Smooth muscle cell (in vitro differentiated cells): Measurements from ENCODE around the gene ABCA5. TPM values are rescaled to one million over a fixed set of nuclear protein-coding genes. Genes with fewer than 3 reads are reported as not detected.

Source experiments
- DNase-seq: peaks from one replicate; lab custom pipeline; 2025; ENCODE audit not compliant: unreplicated experiment; lab: John Stamatoyannopoulos, UW
- H2AFZ ChIP-seq: fragments of 200-600 bp; sonication (generic); 2 replicates; pipeline ENCODE4 v1.6.0; 2016; ENCODE audit warnings: antibody characterized with exemption, low read depth, mild to moderate bottlenecking
- H3F3A ChIP-seq: fragments of 200-600 bp; sonication (generic); 2 replicates; pipeline ENCODE4 v1.6.0; 2017; ENCODE audit warnings: antibody characterized with exemption, low read depth
- H3K27ac ChIP-seq: fragments of 200-600 bp; sonication (generic); 2 replicates; pipeline ENCODE4 v1.5.1; 2016; ENCODE audit warnings: low read depth, mild to moderate bottlenecking
- H3K27me3 ChIP-seq: fragments of 200-600 bp; sonication (generic); 2 replicates; pipeline ENCODE4 v1.6.1; 2016; ENCODE audit warnings: low read depth, mild to moderate bottlenecking
- H3K36me3 ChIP-seq: fragments of 200-600 bp; sonication (generic); 2 replicates; pipeline ENCODE4 v1.5.1; 2016; ENCODE audit warnings: low read depth
- H3K4me1 ChIP-seq: fragments of 200-600 bp; sonication (generic); 2 replicates; pipeline ENCODE4 v1.5.1; 2016; ENCODE audit warnings: low read depth
- H3K4me2 ChIP-seq: fragments of 200-600 bp; sonication (generic); 2 replicates; pipeline ENCODE4 v1.6.0; 2016; ENCODE audit warnings: mild to moderate bottlenecking
- H3K4me3 ChIP-seq: fragments of 200-600 bp; sonication (generic); 2 replicates; pipeline ENCODE4 v1.5.1; 2016; ENCODE audit warnings: mild to moderate bottlenecking
- H3K79me2 ChIP-seq: fragments of 200-600 bp; sonication (generic); 2 replicates; pipeline ENCODE4 v1.6.0; 2016; ENCODE audit warnings: low read depth, mild to moderate bottlenecking
- H3K9ac ChIP-seq: fragments of 200-600 bp; sonication (generic); 2 replicates; pipeline ENCODE4 v1.6.0; 2016; ENCODE audit warnings: low read depth
- H3K9me3 ChIP-seq: fragments of 200-600 bp; sonication (generic); replicated peaks from 2 replicates; pipeline ENCODE4 v1.5.1; 2016; ENCODE audit warnings: low read depth
- H4K20me1 ChIP-seq: fragments of 200-600 bp; sonication (generic); 2 replicates; pipeline ENCODE4 v1.6.0; 2016; ENCODE audit warnings: low read depth
- CTCF ChIP-seq: fragments of 200-600 bp; sonication (generic); IDR thresholded peaks from 2 replicates; pipeline ENCODE4 v1.5.1; 2017; ENCODE audit warnings: borderline replicate concordance, mild to moderate bottlenecking, antibody characterized with exemption; ENCODE audit not compliant: insufficient read depth, poor library complexity, severe bottlenecking
- WGBS: methylation state at CpG from one replicate; pipeline ENCODE4 v1.1.7; 2016; ENCODE audit warnings: low lambda C conversion rate; 5-methylcytosine and 5-hydroxymethylcytosine counted together
- polyA plus RNA-seq: library from polyadenylated mRNA; unstranded; fragments of >200 nt; fragmentation: Nextera tagmentation; extraction: Ambion mirVana; gene quantifications from 2 replicates; pipeline ENCODE4 v1.2.1, GENCODE V29; 2016
- total RNA-seq: library from RNA; depleted of rRNA; stranded (reverse); fragments of >200 nt; gene quantifications from 2 replicates; pipeline ENCODE4 v1.2.3, GENCODE V29; 2014

The ABCA5 gene
- total and polyA plus RNA-seq, 2 experiments from 2014 or later: 2.2 to 11.3 TPM

GRCh38 chr17:69323806-69324205 is 3.1 kb downstream of the ABCA5 start:
- Histone ChIP-seq H3K79me2 (no peaks in the 10 kb centered on the region), H3K4me3 (no peak overlapping the region), H3K27me3 (peaks cover 12% of the 10 kb centered on the region), H3K9me3 (no peaks in the 10 kb centered on the region), H3F3A (peaks cover 5% of the 10 kb centered on the region), H3K4me2 (no peak overlapping the region), H3K36me3 (no peaks in the 10 kb centered on the region), H2AFZ (no peak overlapping the region), H3K9ac (no peak overlapping the region), H3K4me1 (peaks cover 6% of the 10 kb centered on the region), H3K27ac (no peak overlapping the region), H4K20me1 (no peaks in the 10 kb centered on the region)
- WGBS: 53% methylated on average over 1 of the region's 1 CpG
- no peak for DNase-seq
- no peak for TF ChIP-seq CTCF

GRCh38 chr17:69320908-69321238 is 6.1 kb downstream of the ABCA5 start:
- H4K20me1 ChIP-seq: no peaks in the 10 kb centered on the region
- H3K27me3 ChIP-seq: peaks cover 12% of the 10 kb centered on the region
- no peak overlapping the region for H2AFZ ChIP-seq
- no peak for TF ChIP-seq CTCF
- H3F3A ChIP-seq: no peaks in the 10 kb centered on the region
- DNase-seq: no peak
- H3K9me3 ChIP-seq: no peaks in the 10 kb centered on the region
- H3K4me1 ChIP-seq: peaks cover under 1% of the 10 kb centered on the region
- H3K27ac ChIP-seq: no peak overlapping the region
- H3K4me2 ChIP-seq: no peak overlapping the region
- WGBS: 83% methylated on average over 4 of the region's 4 CpGs
- H3K9ac ChIP-seq: no peak overlapping the region
- no peaks in the 10 kb centered on the region for H3K36me3 ChIP-seq
- no peaks in the 10 kb centered on the region for H3K79me2 ChIP-seq
- H3K4me3 ChIP-seq: no peak overlapping the region

GRCh38 chr17:69320210-69320907 is 6.6 kb downstream of the ABCA5 start:
- TF ChIP-seq CTCF: no peak
- H4K20me1 ChIP-seq: no peaks in the 10 kb centered on the region
- H3K4me2 ChIP-seq: no peak overlapping the region
- 52% methylated on average over 5 of the region's 5 CpGs for WGBS
- H3K9me3 ChIP-seq: no peaks in the 10 kb centered on the region
- no peaks in the 10 kb centered on the region for H3K79me2 ChIP-seq
- no peaks in the 10 kb centered on the region for H3K4me1 ChIP-seq
- H3F3A ChIP-seq: no peaks in the 10 kb centered on the region
- H3K27me3 ChIP-seq: peaks cover 12% of the 10 kb centered on the region
- H3K4me3 ChIP-seq: no peak overlapping the region
- H3K36me3 ChIP-seq: no peaks in the 10 kb centered on the region
- DNase-seq: no peak
- no peak overlapping the region for H3K9ac ChIP-seq
- H2AFZ ChIP-seq: no peak overlapping the region
- no peak overlapping the region for H3K27ac ChIP-seq

GRCh38 chr17:69317625-69318024 is 9.3 kb downstream of the ABCA5 start:
- Histone ChIP-seq H3K4me3 (no peak overlapping the region), H3K9me3 (no peaks in the 10 kb centered on the region), H2AFZ (no peak overlapping the region), H3K27ac (no peak overlapping the region), H4K20me1 (no peaks in the 10 kb centered on the region), H3K9ac (no peak overlapping the region), H3K27me3 (no peaks in the 10 kb centered on the region), H3F3A (no peaks in the 10 kb centered on the region), H3K4me2 (no peak overlapping the region), H3K79me2 (no peaks in the 10 kb centered on the region), H3K4me1 (peaks cover 22% of the 10 kb centered on the region), H3K36me3 (no peaks in the 10 kb centered on the region)
- 100% methylated on average over 1 of the region's 1 CpG for WGBS
- TF ChIP-seq CTCF: no peak
- DNase-seq: no peak
